ENCODE measurements around the gene DCDC2C.

GRCh38 chr2:3787768-3788167 lies 84.4 kb downstream of the DCDC2C start:
- TF ChIP-seq CTCF (IDR thresholded peaks at IDR 0.05) (no peak), GABPA (IDR thresholded peaks at IDR 0.05; ENCODE audit: low read depth) (no peak), RFX5 (IDR thresholded peaks at IDR 0.05; ENCODE audit: low read length) (no peak), SIN3A (IDR thresholded peaks at IDR 0.05; ENCODE audit: borderline replicate concordance, low read depth, low read length) (no peak), RAD21 (IDR thresholded peaks at IDR 0.05; ENCODE audit: low read length) (no peak), POLR2AphosphoS5 (IDR thresholded peaks at IDR 0.05; ENCODE audit: low read depth, low read length) (no peak), PBX3 (IDR thresholded peaks at IDR 0.05) (no peak), EP300 (IDR thresholded peaks at IDR 0.05; ENCODE audit: borderline replicate concordance in 1 of 2, low read depth in 1 of 2, low read length in 1 of 2) (no peak), MEF2A (IDR thresholded peaks at IDR 0.05; ENCODE audit: borderline replicate concordance, low read depth) (no peak)
